NT2/D1 (cell line): ENCODE results near the gene ERGIC1.

Experiments
- SUZ12 ChIP-seq: IDR thresholded peaks from 2 replicates; pipeline ENCODE4 v1.6.1; 2011; ENCODE audit not compliant: insufficient read length, insufficient read depth; ENCODE audit errors: extremely low read depth
- ZNF274 ChIP-seq: IDR thresholded peaks from 2 replicates; pipeline ENCODE4 v1.6.1; 2011; ENCODE audit warnings: mild to moderate bottlenecking, low read depth, low read length

DNA sequence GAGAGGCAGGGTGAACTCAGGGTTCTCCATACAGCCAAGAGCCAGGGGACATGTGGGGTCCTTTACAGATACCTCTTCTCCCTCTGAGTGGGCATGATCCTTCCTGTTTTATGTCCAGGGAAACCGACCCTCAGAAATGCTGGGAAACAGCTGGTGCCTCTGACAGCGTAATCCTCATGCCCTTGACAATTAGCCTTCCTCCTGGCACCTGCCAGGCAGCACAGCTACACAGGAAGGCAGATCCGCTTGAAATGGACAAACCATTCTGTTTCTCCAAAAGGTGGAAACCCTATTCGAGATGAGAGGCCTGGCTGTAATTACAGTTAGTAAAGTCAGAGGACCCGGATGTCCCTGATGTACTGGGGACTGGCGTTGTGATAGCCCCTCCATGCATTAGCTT lies 7.2 kb downstream of the ERGIC1 start:
- no peak for TF ChIP-seq SUZ12
- no peak for TF ChIP-seq ZNF274
